ENCODE results near the gene SHC4. TPM values are rescaled to one million over a fixed set of nuclear protein-coding genes. Genes with fewer than 3 reads are reported as not detected.
A peak's percentile ranks its signal among the peaks of the same experiment; 100 is the strongest.

SHC4 gene
- total and polyA plus RNA-seq, 2 of the 8 experiments (the other 6 are each of a cell fraction or from before 2014, with no cell fraction given): 0.15 to 0.30 TPM

GRCh38 chr15:48946074-48946839 is 17.5 kb downstream of the SHC4 start:
- Histone ChIP-seq H3K27ac (ENCODE audit: low read depth, low read length) (no peak overlapping the region), H3K9me3 (ENCODE audit: insufficient read depth in 2 of 2, low read depth in 1 of 2, low read length in 1 of 2) (no peaks in the 10 kb centered on the region), H3K23me2 (ENCODE audit: low read depth, low read length) (peaks cover 2% of the 10 kb centered on the region; the same call in 1 of the 2 replicates), H2BK20ac (ENCODE audit: low read length) (no peak overlapping the region), H4K20me1 (replicated peaks in 1 of 2; ENCODE audit: control insufficient read depth in 1 of 2, insufficient read depth in 2 of 2, low read length in 2 of 2) (no peaks in the 10 kb centered on the region), H3K14ac (ENCODE audit: insufficient read length) (no peak overlapping the region), H2AK5ac (ENCODE audit: low read depth, low read length) (no peak overlapping the region), H4K91ac (replicated peaks; ENCODE audit: insufficient read length, low read length) (no peak overlapping the region), H2BK12ac (ENCODE audit: low read depth, low read length) (no peak overlapping the region), H3K9ac (replicated peaks in 1 of 4; ENCODE audit: extremely low read depth in 1 of 4, low read depth in 3 of 4, low read length in 3 of 4) (no peak overlapping the region), H3K79me2 (ENCODE audit: control insufficient read depth in 1 of 2, insufficient read depth in 2 of 2, low read length in 2 of 2) (no peaks in the 10 kb centered on the region), H3K23ac (ENCODE audit: insufficient read length) (no peak overlapping the region), H2BK120ac (replicated peaks; ENCODE audit: low read depth, low read length) (no peak overlapping the region), H4K8ac (ENCODE audit: extremely low read depth, insufficient read depth, low read length) (no peak overlapping the region), H3K4me1 (replicated peaks in 1 of 4; ENCODE audit: control insufficient read depth in 3 of 4, insufficient read depth in 4 of 4, low read length in 3 of 4) (no peaks in the 10 kb centered on the region), H2BK15ac (ENCODE audit: low read length) (no peak overlapping the region), H3K36me3 (ENCODE audit: control insufficient read depth in 2 of 4, insufficient read depth in 4 of 4, low read length in 3 of 4) (no peaks in the 10 kb centered on the region), H3K18ac (ENCODE audit: extremely low read depth, low read length) (no peak overlapping the region), H3K4me2 (ENCODE audit: insufficient read depth in 1 of 2, low read depth in 2 of 2, low read length in 2 of 2) (no peak overlapping the region), H2BK5ac (ENCODE audit: low read depth, low read length) (no peak overlapping the region), H3K4me3 (ENCODE audit: extremely low read depth in 1 of 4, insufficient read depth in 2 of 4, low read depth in 3 of 4, low read length in 4 of 4) (no peak overlapping the region), H3K4ac (replicated peaks; ENCODE audit: insufficient read length, low read depth, low read length) (no peak overlapping the region), H4K5ac (ENCODE audit: insufficient read length, low read depth, low read length) (no peak overlapping the region), H3K27me3 (replicated peaks in 1 of 4; ENCODE audit: control insufficient read depth in 3 of 4, extremely low read depth in 1 of 4, insufficient read depth in 3 of 4, low read length in 3 of 4) (no peaks in the 10 kb centered on the region; a peak in 1 of 7 replicates), H2AFZ (ENCODE audit: low read length) (0 out of 2 replicates have a peak overlapping the region, but pooled peaks have one; percentile 17), H3K79me1 (ENCODE audit: low read depth, low read length) (no peaks in the 10 kb centered on the region), H3K56ac (replicated peaks; ENCODE audit: insufficient read length, low read depth, low read length) (no peak overlapping the region)
- ChIA-PET CTCF (ENCODE audit: partially characterized antibody) (interaction anchor here (0.8 to 2.0 kb wide), 7 partner anchors 11 to 84 kb away, joined by 3 to 5 read pairs (median 3); no protein-coding TSS in a partner anchor), POLR2A (ENCODE audit: partially characterized antibody) (interaction anchor here (1.3 kb wide), 1 partner anchor 9 kb away, joined by 4 read pairs; no protein-coding TSS in a partner anchor)
- DNase-seq (ENCODE audit: low read depth in 1 of 2, low spot score in 2 of 2) (no peak), FAIRE-seq (no peak)
- 73% methylated on average over 5 of the region's 5 CpGs; no CpG with 5 or more reads in 1 of the 2 experiments for WGBS, 2 experiments (ENCODE audit: extremely low coverage in 1 of 2, insufficient coverage in 1 of 2, insufficient read length in 1 of 2, insufficient replicate concordance in 2 of 2, low coverage in 1 of 2, low lambda C conversion rate in 2 of 2, missing lambda C conversion rate in 1 of 2)
- TF ChIP-seq SUZ12 (IDR thresholded peaks at IDR 0.05; ENCODE audit: low read length) (no peak), RNF2 (IDR thresholded peaks at IDR 0.05; ENCODE audit: borderline replicate concordance, low read depth, low read length, missing control alignments, poor library complexity, severe bottlenecking) (no peak), CHD2 (IDR thresholded peaks at IDR 0.05; ENCODE audit: low read length) (no peak), JUND (IDR thresholded peaks at IDR 0.05; ENCODE audit: low read length) (no peak), EGR1 (IDR thresholded peaks at IDR 0.05; ENCODE audit: borderline replicate concordance, low read depth, low read length) (no peak), HDAC6 (IDR thresholded peaks at IDR 0.05; ENCODE audit: low read depth, low read length) (no peak), GABPA (IDR thresholded peaks at IDR 0.05; ENCODE audit: borderline replicate concordance, insufficient read depth, low read length) (no peak), EP300 (IDR thresholded peaks at IDR 0.05; ENCODE audit: borderline replicate concordance in 1 of 2, low read depth in 2 of 2, low read length in 2 of 2) (no peak), CTBP2 (IDR thresholded peaks at IDR 0.05; ENCODE audit: borderline replicate concordance, insufficient read depth, insufficient read length, low read length) (no peak), KDM1A (IDR thresholded peaks at IDR 0.05; ENCODE audit: borderline replicate concordance, low read length) (no peak), BRCA1 (IDR thresholded peaks at IDR 0.05; ENCODE audit: low read depth, low read length) (no peak), EZH2 (IDR thresholded peaks at IDR 0.05; ENCODE audit: low read depth, low read length, severe bottlenecking) (no peak)
